Raji (cell line): ENCODE results near the gene ITGB1BP1.

ENCODE experiments used
- POLR2A ChIP-seq: IDR thresholded peaks from 2 replicates; pipeline ENCODE4 v1.6.1; 2011; ENCODE audit warnings: low read depth, low read length, control low read depth; ENCODE audit not compliant: insufficient read depth

ITGB1BP1 gene

GRCh38 chr2:9439536-9439935 is 16.2 kb upstream of the ITGB1BP1 start:
- no peak for TF ChIP-seq POLR2A

- no peak for TF ChIP-seq POLR2A
Observed at GRCh38 chr2:9434489-9434888, 11.2 kb upstream of the ITGB1BP1 start.

GRCh38 chr2:9430316-9431293 is 7.3 kb upstream of the ITGB1BP1 start:
- TF ChIP-seq POLR2A = no peak

- TF ChIP-seq POLR2A = no peak
Observed at GRCh38 chr2:9428965-9429577, 5.7 kb upstream of the ITGB1BP1 start.

GRCh38 chr2:9424447-9425164 is 1.3 kb upstream of the ITGB1BP1 start:
- TF ChIP-seq POLR2A = no peak

- no peak for TF ChIP-seq POLR2A
Observed at GRCh38 chr2:9423922-9424272, 569 bp upstream of the ITGB1BP1 start.

- TF ChIP-seq POLR2A = no peak
Observed at GRCh38 chr2:9422321-9423099, 818 bp downstream of the ITGB1BP1 start.

GRCh38 chr2:9420495-9420894 is 2.8 kb downstream of the ITGB1BP1 start:
- no peak for TF ChIP-seq POLR2A

DNA sequence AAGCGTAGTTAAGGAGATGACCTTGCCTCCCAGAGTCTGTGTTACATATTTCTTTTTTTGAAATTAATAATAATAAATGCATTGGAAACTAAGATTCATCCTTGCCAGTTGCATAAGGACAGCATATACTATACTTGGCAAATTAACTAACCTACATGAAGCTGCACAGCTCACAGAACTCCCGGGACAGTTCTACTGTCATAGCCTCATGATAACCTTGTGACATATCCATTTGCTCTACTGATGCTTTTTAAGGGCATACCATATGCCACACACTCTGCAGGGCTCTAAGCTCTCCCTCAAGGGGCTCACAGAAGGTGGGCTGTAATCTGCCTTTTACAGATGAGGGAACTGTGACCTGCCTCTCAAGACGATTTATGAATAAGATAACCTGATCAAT is 3.8 kb downstream of the ITGB1BP1 start:
- TF ChIP-seq POLR2A = no peak

- no peak for TF ChIP-seq POLR2A
Observed at GRCh38 chr2:9418746-9419145, 4.6 kb downstream of the ITGB1BP1 start.

DNA sequence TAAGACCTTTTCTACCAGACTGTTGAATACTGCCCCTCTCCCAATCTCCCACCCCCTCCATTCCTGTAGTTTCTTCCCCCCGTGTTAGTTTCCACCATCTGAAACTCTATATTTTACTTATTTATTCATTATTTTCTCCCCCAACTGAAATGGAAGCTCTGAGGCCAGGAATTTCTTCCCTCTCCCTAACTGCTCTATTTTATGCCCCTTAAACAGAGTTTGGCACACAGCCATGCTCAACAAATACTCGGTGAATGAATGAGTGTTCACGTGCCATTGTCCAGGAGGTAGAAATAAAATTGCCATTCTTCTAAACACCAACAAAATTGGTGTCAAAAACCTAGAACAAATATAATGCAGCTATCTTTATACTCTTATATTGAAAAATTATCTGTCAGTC is 5.6 kb downstream of the ITGB1BP1 start:
- no peak for TF ChIP-seq POLR2A

DNA sequence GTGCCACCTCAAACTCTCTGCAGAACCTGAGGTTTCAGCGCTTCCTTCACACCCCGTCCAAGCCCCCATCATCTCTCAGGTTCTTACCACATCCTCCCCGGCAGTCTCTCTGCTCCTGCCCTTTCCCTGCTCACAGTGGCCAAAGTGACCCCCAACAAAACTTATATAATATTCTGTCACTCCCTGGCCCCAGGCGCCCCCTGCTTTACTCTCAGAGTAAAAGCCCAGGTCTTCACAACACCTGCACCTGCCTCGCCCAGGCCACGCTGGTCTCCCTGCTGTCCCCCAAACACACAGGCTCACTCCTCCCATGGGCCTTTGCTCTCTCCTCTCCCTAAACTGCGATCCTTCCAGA is 6.4 kb downstream of the ITGB1BP1 start:
- no peak for TF ChIP-seq POLR2A

DNA sequence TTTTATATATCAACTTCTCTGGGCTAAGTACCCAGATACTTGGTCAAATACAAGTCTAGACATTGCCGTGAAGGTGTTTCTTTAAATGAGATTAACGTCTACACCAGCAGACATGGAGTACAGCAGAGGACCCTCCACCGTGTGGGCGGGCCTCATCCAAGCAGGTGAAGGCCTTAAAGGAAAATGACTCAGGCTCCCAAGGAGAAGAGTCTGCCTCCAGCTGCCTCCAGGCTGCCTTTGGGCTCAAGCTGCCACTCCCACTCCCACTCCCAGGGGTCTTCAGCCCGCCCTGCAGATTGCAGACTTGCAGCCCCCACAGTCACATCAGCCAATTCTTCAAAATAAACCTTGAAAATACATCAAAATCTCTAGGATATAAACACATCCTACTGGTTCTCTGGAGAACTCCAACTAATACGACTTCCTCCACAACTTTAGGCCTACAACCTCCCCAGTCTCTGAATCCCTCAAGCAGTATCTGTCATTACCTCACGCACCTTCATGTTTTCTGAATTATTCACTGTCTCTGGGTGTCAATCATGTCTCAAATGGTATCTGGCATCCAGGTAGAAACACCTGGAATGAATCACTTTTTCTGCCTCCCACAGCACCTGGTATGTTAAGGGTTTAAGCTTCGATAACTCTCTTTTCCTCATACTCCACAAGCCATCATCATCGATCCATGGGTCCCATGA is 6.9 kb downstream of the ITGB1BP1 start:
- no peak for TF ChIP-seq POLR2A

DNA sequence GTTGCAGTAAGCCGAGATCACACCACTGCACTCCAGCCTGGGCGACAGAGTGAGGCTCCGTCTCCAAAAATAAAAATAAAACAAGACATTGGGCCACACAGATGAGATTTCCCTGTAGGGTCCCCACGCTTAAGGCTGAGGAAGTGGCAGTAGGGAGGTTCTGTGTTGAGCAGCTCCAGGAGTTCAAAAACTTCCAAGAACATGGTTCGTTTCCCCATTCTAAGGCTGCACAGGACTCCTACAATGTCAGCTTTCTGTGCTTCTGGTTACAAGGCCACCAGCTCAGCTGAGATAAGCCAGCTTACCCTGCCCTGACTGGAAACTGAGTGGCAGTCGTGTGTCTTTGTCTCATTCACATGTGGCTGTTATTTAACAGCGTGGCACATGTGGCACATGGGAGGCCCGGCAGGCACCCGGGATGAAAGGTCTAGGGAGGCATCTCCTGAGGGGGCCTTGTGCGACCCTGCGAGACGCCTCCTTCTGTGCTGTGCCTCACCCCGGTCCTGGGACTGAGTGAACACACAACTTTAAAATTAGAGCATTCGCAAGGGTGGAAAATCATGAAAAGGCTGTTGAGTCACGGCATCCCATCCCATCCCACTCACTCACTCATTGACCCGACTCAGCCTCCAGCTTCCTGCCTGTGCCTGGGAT is 7.7 kb downstream of the ITGB1BP1 start:
- no peak for TF ChIP-seq POLR2A
